K562 (cell line): ENCODE data around the gene TOM1L2. TPM values are rescaled to one million over a fixed set of nuclear protein-coding genes. Genes with fewer than 3 reads are reported as not detected.
A peak's percentile ranks its signal among the peaks of the same experiment; 100 is the strongest.

ENCODE experiments used
- CLOCK ChIP-seq: fragments of 250-450 bp; sonication (Bioruptor Pico); IDR thresholded peaks from 2 replicates; pipeline ENCODE4 v1.4.0; 2020; ENCODE audit warnings: mild to moderate bottlenecking, moderate library complexity, borderline replicate concordance
- E2F8 ChIP-seq: fragments of 450-650 bp; IDR thresholded peaks from 2 replicates; pipeline ENCODE4 v1.7.1; 2018; ENCODE audit warnings: mild to moderate bottlenecking, low read depth; ENCODE audit not compliant: partially characterized antibody
- HEY1 ChIP-seq: fragments of 250-450 bp; sonication (Bioruptor Pico); IDR thresholded peaks from 2 replicates; pipeline ENCODE4 v1.5.0; 2020; ENCODE audit warnings: mild to moderate bottlenecking, moderate library complexity, borderline replicate concordance
- MAFG ChIP-seq: fragments of 450-650 bp; conservative IDR thresholded peaks from 2 replicates; pipeline ENCODE4 v1.6.1; 2016; ENCODE audit warnings: missing genetic modification characterization, missing compliant biosample characterization
- MAZ ChIP-seq, 2 experiments: fragments of 450-650 bp in 1 of 2; sonication (generic) in 1 of 2; formaldehyde crosslinking; IDR thresholded peaks in 1 of 2; conservative IDR thresholded peaks in 1 of 2; 2 replicates each; pipeline versions ENCODE4 v1.4.0 to v1.5.0; 2020; ENCODE audit warnings: mild to moderate bottlenecking in 1 of 2, missing genetic modification reagents in 1 of 2
- MCM5 ChIP-seq: fragments of 450-650 bp; IDR thresholded peaks from 2 replicates; pipeline ENCODE4 v1.6.1; 2016; ENCODE audit warnings: low read depth
- NR2C2 ChIP-seq, 2 experiments: fragments of 200-800 bp in 1 of 2; sonication (Bioruptor generic) in 1 of 2; sonication (generic) in 1 of 2; formaldehyde crosslinking in 1 of 2; IDR thresholded peaks; 2 replicates each; pipeline versions ENCODE4 v1.6.1 to v1.8.0; 2016 to 2022; ENCODE audit warnings: mild to moderate bottlenecking in 1 of 2, missing compliant biosample characterization in 1 of 2, missing genetic modification characterization in 1 of 2, missing genetic modification reagents in 1 of 2
- POLR2A ChIP-seq: fragments of 450-650 bp; conservative IDR thresholded peaks from 2 replicates; pipeline ENCODE4 v1.6.1; 2016
- SIN3A ChIP-seq, 2 experiments: fragments of 150-350 bp in 1 of 2; IDR thresholded peaks; 2 replicates each; pipeline ENCODE4 v1.6.1; 2011 to 2016; ENCODE audit warnings: borderline replicate concordance in 2 of 2, low read depth in 2 of 2, low read length in 2 of 2, mild to moderate bottlenecking in 2 of 2, moderate library complexity in 2 of 2; ENCODE audit not compliant: control insufficient read depth in 1 of 2
- SNAPC5 ChIP-seq: fragments of 250-450 bp; sonication (Bioruptor Pico); IDR thresholded peaks from 2 replicates; pipeline ENCODE4 v1.8.0; 2021; ENCODE audit warnings: moderate library complexity, mild to moderate bottlenecking, inconsistent platforms
- ZBTB34 ChIP-seq: fragments of 250-450 bp; sonication (Bioruptor Pico); IDR thresholded peaks from 2 replicates; pipeline ENCODE4 v1.8.0; 2021; ENCODE audit warnings: mild to moderate bottlenecking, moderate library complexity
- ZNF354B ChIP-seq: fragments of 250-450 bp; sonication (Bioruptor Pico); IDR thresholded peaks from 2 replicates; pipeline ENCODE4 v1.4.0; 2020
- ZNF740 ChIP-seq, 3 experiments: fragments of 200-800 bp in 1 of 3; sonication (Bioruptor generic) in 1 of 3; sonication (generic) in 1 of 3; formaldehyde crosslinking in 1 of 3; IDR thresholded peaks; 2 replicates each; pipeline versions ENCODE4 v1.6.1 to v1.8.0; 2016 to 2022; ENCODE audit warnings: mild to moderate bottlenecking in 2 of 3, missing compliant biosample characterization in 2 of 3, missing genetic modification characterization in 2 of 3, missing genetic modification reagents in 1 of 3
- polyA plus RNA-seq, 8 experiments: library from polyadenylated mRNA; depleted of rRNA in 4 of 8; stranded (reverse) in 5 of 8; unstranded in 3 of 8; fragments of >200 nt; fragmentation: Nextera tagmentation in 2 of 8; fragmentation: Illumina TruSeq in 1 of 8; extraction: Ambion mirVana in 2 of 8; extraction: Trizol in 1 of 8; gene quantifications; 2 replicates each; pipeline versions ENCODE4 v1.2.1 to v1.2.3, GENCODE V29; 2011 to 2014; ENCODE audit warnings: inconsistent platforms in 1 of 8, missing spikeins in 1 of 8
- total RNA-seq, 7 experiments: library from RNA; depleted of rRNA in 6 of 7; stranded (reverse); fragments of >200 nt in 6 of 7; fragmentation: Illumina TruSeq in 2 of 7; extraction: Trizol in 2 of 7; gene quantifications; 2 replicates each; pipeline versions ENCODE4 v1.2.1 to v1.2.3, GENCODE V29; 2011 to 2021; ENCODE audit warnings: low replicate concordance in 1 of 7

TOM1L2 gene
- total and polyA plus RNA-seq, 9 of the 15 experiments (the other 6 are each of a cell fraction or from before 2014, with no cell fraction given), result 0.07 to 6.0 (median 2.5) TPM

- TF ChIP-seq ZNF740 (CRISPR knock-in tag; IDR thresholded peaks at IDR 0.05), result no peak
- no peak for TF ChIP-seq ZNF740 (tag; IDR thresholded peaks at IDR 0.05)
- TF ChIP-seq ZNF354B, result no peak
- TF ChIP-seq CLOCK (CRISPR knock-in tag), result no peak
- no peak for TF ChIP-seq ZBTB34 (CRISPR knock-in tag)
- peak; percentile 84 to 98; a peak in 3 of 4 replicates for TF ChIP-seq SIN3A (IDR thresholded peaks at IDR 0.05; ENCODE audit: borderline replicate concordance in 2 of 2, control insufficient read depth in 1 of 2, low read depth in 2 of 2, low read length in 2 of 2)
- TF ChIP-seq MAFG (tag), result no peak
- peak; percentile 31 for TF ChIP-seq E2F8
- no peak for TF ChIP-seq HEY1 (CRISPR knock-in tag)
- TF ChIP-seq NR2C2 (CRISPR knock-in tag; IDR thresholded peaks at IDR 0.05), result peak; percentile 89
- TF ChIP-seq NR2C2 (tag; IDR thresholded peaks at IDR 0.05), result peak; percentile 99
- no peak for TF ChIP-seq SNAPC5 (CRISPR knock-in tag)
- TF ChIP-seq MAZ (CRISPR knock-in tag; conservative IDR thresholded peaks at IDR 0.05 in 1 of 2, IDR thresholded peaks at IDR 0.05 in 1 of 2), result peak; percentile 69 to 88; a peak in 2 of 4 replicates
- TF ChIP-seq MCM5, result no peak
- TF ChIP-seq POLR2A, result peak; percentile 52; the same call in 1 of the 2 replicates
Measured at GRCh38 chr17:17972126-17972951, at the start of gene TOM1L2, which contains the start of gene DRC3 (continued).
